Kidney epithelial cell (primary cell): ENCODE data around the gene SMIM10L1. TPM values are rescaled to one million over a fixed set of nuclear protein-coding genes. Genes with fewer than 3 reads are reported as not detected.
A peak's percentile ranks its signal among the peaks of the same experiment; 100 is the strongest.

Experiments
- DNase-seq: peaks from one replicate; pipeline ENCODE4 v3.0.0-alpha.2; 2010; ENCODE audit warnings: low read depth
- H3K27me3 ChIP-seq: 2 replicates; pipeline ENCODE4 v1.6.0; 2011; ENCODE audit warnings: low read length; ENCODE audit not compliant: control insufficient read depth, insufficient read depth
- H3K36me3 ChIP-seq: 2 replicates; pipeline ENCODE4 v1.5.1; 2011; ENCODE audit warnings: low read length; ENCODE audit not compliant: control insufficient read depth, insufficient read depth
- H3K4me3 ChIP-seq: 2 replicates; pipeline ENCODE4 v1.5.1; 2011; ENCODE audit warnings: low read depth, mild to moderate bottlenecking, control low read depth, low read length
- CTCF ChIP-seq: IDR thresholded peaks from 2 replicates; pipeline ENCODE4 v1.5.1; 2011; ENCODE audit warnings: mild to moderate bottlenecking, moderate library complexity, low read length, control low read depth, inconsistent platforms; ENCODE audit not compliant: insufficient read depth, poor library complexity, severe bottlenecking
- total RNA-seq: library from RNA; depleted of rRNA; stranded (reverse); fragments of >200 nt; gene quantifications from 2 replicates; pipeline ENCODE4 v1.2.3, GENCODE V29; 2015

Gene SMIM10L1
- total RNA-seq, 1 donor from 2014 or later: 12.1 TPM

- no peaks in the 10 kb centered on the region for H3K36me3 ChIP-seq
- DNase-seq: no peak
- no peak for TF ChIP-seq CTCF
Observed at GRCh38 chr12:11171969-11172675, 1.1 kb downstream of the SMIM10L1 start.

GRCh38 chr12:11174022-11174421, 3.0 kb downstream of the SMIM10L1 start:
- Histone ChIP-seq H3K36me3 (no peaks in the 10 kb centered on the region), H3K27me3 (no peaks in the 10 kb centered on the region), H3K4me3 (no peak overlapping the region)
- DNase-seq: no peak
- no peak for TF ChIP-seq CTCF

More at GRCh38 chr12:11171969-11172675, 1.1 kb downstream of the SMIM10L1 start:
- H3K4me3 ChIP-seq: peak overlapping the region; percentile 84
- no peaks in the 10 kb centered on the region for H3K27me3 ChIP-seq

GRCh38 chr12:11178250-11178649, 7.3 kb downstream of the SMIM10L1 start:
- no peak for TF ChIP-seq CTCF
- no peaks in the 10 kb centered on the region for H3K36me3 ChIP-seq
- DNase-seq: no peak

GRCh38 chr12:11182529-11182928, 11.5 kb downstream of the SMIM10L1 start:
- Histone ChIP-seq H3K36me3 (no peaks in the 10 kb centered on the region), H3K4me3 (no peak overlapping the region), H3K27me3 (no peaks in the 10 kb centered on the region)
- DNase-seq: no peak
- no peak for TF ChIP-seq CTCF

More at GRCh38 chr12:11178250-11178649, 7.3 kb downstream of the SMIM10L1 start:
- no peak overlapping the region for H3K4me3 ChIP-seq
- no peaks in the 10 kb centered on the region for H3K27me3 ChIP-seq

- no peaks in the 10 kb centered on the region for H3K36me3 ChIP-seq
- no peak for TF ChIP-seq CTCF
- no peak overlapping the region for H3K4me3 ChIP-seq
- no peaks in the 10 kb centered on the region for H3K27me3 ChIP-seq
- DNase-seq: no peak
Observed at GRCh38 chr12:11183011-11183410, 12.0 kb downstream of the SMIM10L1 start.

- H3K4me3 ChIP-seq: no peak within 1 kb of the TSS
- DNase-seq: no peak
- TF ChIP-seq CTCF: no peak
- H3K36me3 ChIP-seq: no peaks in the 10 kb centered on the region
- no peaks in the 10 kb centered on the region for H3K27me3 ChIP-seq
Observed at GRCh38 chr12:11186837-11187236, 15.8 kb downstream of the SMIM10L1 start, which contains the start of gene TAS2R42. Gene TAS2R42, minus strand, starts transcription at chr12:11186937. Its CDS starts 0 bp downstream, at chr12:11186937.
